Subcutaneous adipose tissue (tissue), 4 donors: ENCODE data around the gene SALL4. TPM values are rescaled to one million over a fixed set of nuclear protein-coding genes. Genes with fewer than 3 reads are reported as not detected.

Source experiments
- CTCF ChIP-seq: fragments of 450-650 bp; IDR thresholded peaks from one replicate; pipeline ENCODE4 v1.5.1; 2016; ENCODE audit warnings: low read depth, mild to moderate bottlenecking, control low read depth, antibody characterized with exemption, moderate library complexity
- total RNA-seq, 4 donors: library from RNA; depleted of rRNA; stranded (reverse); fragments of >200 nt; gene quantifications; one replicate each; pipeline ENCODE4 v1.1.0, GENCODE V29; 2016

The SALL4 gene
- total RNA-seq, 4 donors from 2014 or later: 0.22 to 0.75 (median 0.33) TPM

DNA sequence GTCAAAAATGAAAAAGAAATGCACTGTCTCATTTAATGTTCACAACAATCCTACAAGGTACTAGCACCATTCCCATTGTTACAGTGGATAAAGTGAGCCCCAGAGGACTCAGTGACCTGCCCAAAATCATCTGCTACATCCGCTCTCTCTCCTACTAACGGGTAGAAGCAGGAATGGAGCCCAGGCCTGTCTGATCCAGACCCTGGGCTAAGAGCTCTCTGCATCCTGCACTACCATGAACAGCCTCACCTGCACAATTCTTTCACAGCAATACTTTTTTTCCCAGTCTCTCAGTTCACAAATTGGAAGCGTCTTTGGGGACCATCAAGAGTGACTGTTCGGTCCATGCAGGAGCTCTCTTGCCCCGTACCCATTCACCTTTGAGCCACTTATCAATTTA lies 65.4 kb downstream of the SALL4 start:
- no peak for TF ChIP-seq CTCF

GRCh38 chr20:51735728-51736600 lies 66.4 kb downstream of the SALL4 start:
- no peak for TF ChIP-seq CTCF

- TF ChIP-seq CTCF: no peak
Observed at GRCh38 chr20:51734876-51735720, 67.2 kb downstream of the SALL4 start.

DNA sequence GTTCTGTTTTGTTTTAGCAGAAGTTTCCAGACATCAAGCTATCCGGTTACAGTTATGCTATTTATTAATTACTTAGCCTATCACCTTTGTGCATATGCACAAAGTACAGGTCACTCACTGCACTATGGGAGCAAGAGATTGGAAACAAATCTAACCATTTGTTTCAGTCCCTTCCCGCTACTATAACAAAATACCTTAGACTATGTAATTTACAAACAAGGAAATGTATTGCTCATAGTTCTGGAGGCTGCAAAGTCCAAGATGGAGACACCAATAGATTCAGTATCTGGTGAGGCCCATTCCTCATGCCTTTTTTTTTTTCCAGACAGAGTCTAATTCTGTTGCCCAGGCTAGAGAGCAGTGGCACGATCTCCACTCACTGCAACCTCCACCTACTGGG lies 69.3 kb downstream of the SALL4 start:
- no peak for TF ChIP-seq CTCF

Other genes with a start within 250 kb of the SALL4 start
- gene ATP9A, start 34.1 kb downstream of the SALL4 start, total RNA-seq: 100 to 1,000 TPM in 1 of 4 donors, 10 to 100 TPM in 3; 77.2 to 128 (median 88.6) TPM